HepG2 (cell line): Measurements from ENCODE around the gene SS18L1. TPM values are rescaled to one million over a fixed set of nuclear protein-coding genes. Genes with fewer than 3 reads are reported as not detected.
A peak's percentile ranks its signal among the peaks of the same experiment; 100 is the strongest.

Source experiments
- ADNP ChIP-seq: sonication (generic); formaldehyde crosslinking; IDR thresholded peaks from 2 replicates; pipeline ENCODE4 v1.4.0; 2020; ENCODE audit warnings: missing genetic modification reagents
- ELF3 ChIP-seq: IDR thresholded peaks from 2 replicates; pipeline ENCODE4 v1.6.1; 2016; ENCODE audit warnings: missing genetic modification reagents, missing compliant biosample characterization
- FOXO1 ChIP-seq: sonication (generic); formaldehyde crosslinking; IDR thresholded peaks from 2 replicates; pipeline ENCODE4 v1.4.0; 2020; ENCODE audit warnings: missing genetic modification reagents
- FOXP4 ChIP-seq: sonication (generic); formaldehyde crosslinking; IDR thresholded peaks from 2 replicates; pipeline ENCODE4 v1.4.0; 2020; ENCODE audit warnings: missing genetic modification reagents
- GABPB1 ChIP-seq: IDR thresholded peaks from 2 replicates; pipeline ENCODE4 v1.6.1; 2016; ENCODE audit warnings: mild to moderate bottlenecking, missing genetic modification reagents, moderate library complexity, missing compliant biosample characterization
- GATAD1 ChIP-seq: IDR thresholded peaks from 2 replicates; pipeline ENCODE4 v1.6.1; 2016; ENCODE audit warnings: missing genetic modification reagents, missing compliant biosample characterization
- GATAD2A ChIP-seq: IDR thresholded peaks from 2 replicates; pipeline ENCODE4 v1.6.1; 2016
- HDAC2 ChIP-seq: sonication (generic); formaldehyde crosslinking; IDR thresholded peaks from 2 replicates; pipeline ENCODE4 v1.4.0; 2020; ENCODE audit warnings: missing genetic modification reagents
- HNF4A ChIP-seq: sonication (generic); formaldehyde crosslinking; IDR thresholded peaks from 2 replicates; pipeline ENCODE4 v1.4.0; 2020; ENCODE audit warnings: missing genetic modification reagents
- IKZF5 ChIP-seq: IDR thresholded peaks from 2 replicates; pipeline ENCODE4 v1.6.1; 2018; ENCODE audit warnings: missing genetic modification reagents, mild to moderate bottlenecking, missing compliant biosample characterization
- NFKBIZ ChIP-seq: IDR thresholded peaks from 2 replicates; pipeline ENCODE4 v1.6.1; 2018; ENCODE audit warnings: missing genetic modification reagents, missing compliant biosample characterization
- NR2F6 ChIP-seq, 2 experiments: IDR thresholded peaks; 2 replicates each; pipeline ENCODE4 v1.6.1; 2016; ENCODE audit warnings: antibody characterized with exemption in 1 of 2, mild to moderate bottlenecking in 1 of 2
- PHF21A ChIP-seq: sonication (generic); formaldehyde crosslinking; IDR thresholded peaks from 2 replicates; pipeline ENCODE4 v1.5.0; 2020; ENCODE audit warnings: mild to moderate bottlenecking, missing genetic modification reagents
- TEAD3 ChIP-seq: optimal IDR thresholded peaks from 2 replicates; pipeline ENCODE3; 2016; ENCODE audit warnings: borderline replicate concordance
- ZFX ChIP-seq: sonication (generic); formaldehyde crosslinking; IDR thresholded peaks from 2 replicates; pipeline ENCODE4 v1.4.0; 2020; ENCODE audit warnings: mild to moderate bottlenecking, low read depth, missing genetic modification reagents, moderate library complexity
- ZMYM4 ChIP-seq: sonication (generic); formaldehyde crosslinking; IDR thresholded peaks from 2 replicates; pipeline ENCODE4 v1.8.1; 2023; ENCODE audit warnings: mild to moderate bottlenecking, missing genetic modification reagents
- polyA plus RNA-seq, 8 experiments: library from polyadenylated mRNA; depleted of rRNA in 3 of 8; stranded (reverse) in 7 of 8; unstranded in 1 of 8; fragments of >200 nt; fragmentation: Illumina TruSeq in 4 of 8; extraction: Trizol in 4 of 8; gene quantifications; 2 replicates each; pipeline versions ENCODE4 v1.2.1 to v1.2.3, GENCODE V29; 2011 to 2016; ENCODE audit warnings: low read depth in 4 of 8, missing spikeins in 1 of 8, mixed read lengths in 1 of 8; ENCODE audit not compliant: insufficient read depth in 1 of 8
- total RNA-seq, 5 experiments: library from RNA; depleted of rRNA; stranded (reverse); fragments of >200 nt; fragmentation: Illumina TruSeq; extraction: Trizol; gene quantifications; 2 replicates each; pipeline ENCODE4 v1.2.3, GENCODE V29; 2016; ENCODE audit warnings: low read depth in 1 of 5
- TF ChIP-seq, protein P1 (sequence below): sonication (generic); formaldehyde crosslinking; IDR thresholded peaks from 2 replicates; pipeline ENCODE4 v1.4.0; 2020; ENCODE audit warnings: missing genetic modification reagents, borderline replicate concordance
- TF ChIP-seq, protein P2 (sequence below): sonication (generic); formaldehyde crosslinking; IDR thresholded peaks from 2 replicates; pipeline ENCODE4 v1.5.0; 2020; ENCODE audit warnings: mild to moderate bottlenecking, missing genetic modification reagents, borderline replicate concordance
- TF ChIP-seq, protein P3 (sequence below): sonication (generic); formaldehyde crosslinking; conservative IDR thresholded peaks from 2 replicates; pipeline ENCODE4 v1.8.0; 2022; ENCODE audit warnings: mild to moderate bottlenecking, moderate library complexity, missing genetic modification reagents

Gene SS18L1
- total and polyA plus RNA-seq, 2 of the 13 experiments (the other 11 are each of a cell fraction or from before 2014, with no cell fraction given) = 17.8 to 27.6 TPM

DNA sequence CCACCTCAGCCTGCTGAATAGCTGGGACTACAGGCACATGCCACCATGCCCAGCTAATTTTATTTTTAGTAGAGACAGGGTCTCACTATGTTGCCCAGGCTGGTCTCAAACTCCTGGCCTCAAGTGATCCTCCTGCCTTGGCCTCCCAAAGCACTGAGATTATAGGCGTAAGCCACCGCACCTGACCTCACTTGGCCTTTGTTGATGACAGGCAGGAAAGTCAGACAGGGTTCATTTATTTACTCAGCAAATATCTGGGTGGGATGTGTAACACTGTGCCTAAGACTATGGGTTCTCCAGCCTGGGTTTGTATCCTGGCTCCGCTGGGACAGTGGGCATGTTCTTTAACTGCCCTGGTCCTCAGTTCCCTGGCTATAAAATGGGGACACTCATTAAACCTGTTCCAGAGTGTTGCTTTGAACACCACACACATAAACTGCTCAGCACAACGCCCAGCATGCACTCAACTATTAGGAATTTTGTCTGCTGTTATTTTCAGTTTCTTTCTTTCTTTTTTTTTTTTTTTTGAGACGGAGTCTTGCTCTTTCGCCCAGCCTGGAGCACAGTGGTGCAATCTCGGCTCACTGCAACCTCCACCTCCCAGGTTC lies 27.7 kb upstream of the SS18L1 start (continued):
- TF ChIP-seq GABPB1 = 0 out of 2 replicates have a peak, but pooled peaks have one; percentile 25
- TF ChIP-seq, protein P1, sequence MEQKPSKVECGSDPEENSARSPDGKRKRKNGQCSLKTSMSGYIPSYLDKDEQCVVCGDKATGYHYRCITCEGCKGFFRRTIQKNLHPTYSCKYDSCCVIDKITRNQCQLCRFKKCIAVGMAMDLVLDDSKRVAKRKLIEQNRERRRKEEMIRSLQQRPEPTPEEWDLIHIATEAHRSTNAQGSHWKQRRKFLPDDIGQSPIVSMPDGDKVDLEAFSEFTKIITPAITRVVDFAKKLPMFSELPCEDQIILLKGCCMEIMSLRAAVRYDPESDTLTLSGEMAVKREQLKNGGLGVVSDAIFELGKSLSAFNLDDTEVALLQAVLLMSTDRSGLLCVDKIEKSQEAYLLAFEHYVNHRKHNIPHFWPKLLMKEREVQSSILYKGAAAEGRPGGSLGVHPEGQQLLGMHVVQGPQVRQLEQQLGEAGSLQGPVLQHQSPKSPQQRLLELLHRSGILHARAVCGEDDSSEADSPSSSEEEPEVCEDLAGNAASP (CRISPR knock-in tag) = peak; percentile 99
- peak; percentile 45; the same call in 1 of the 2 replicates for TF ChIP-seq IKZF5 (CRISPR knock-in tag)
- peak; percentile 84 for TF ChIP-seq ADNP (CRISPR knock-in tag)
- TF ChIP-seq, protein P2, sequence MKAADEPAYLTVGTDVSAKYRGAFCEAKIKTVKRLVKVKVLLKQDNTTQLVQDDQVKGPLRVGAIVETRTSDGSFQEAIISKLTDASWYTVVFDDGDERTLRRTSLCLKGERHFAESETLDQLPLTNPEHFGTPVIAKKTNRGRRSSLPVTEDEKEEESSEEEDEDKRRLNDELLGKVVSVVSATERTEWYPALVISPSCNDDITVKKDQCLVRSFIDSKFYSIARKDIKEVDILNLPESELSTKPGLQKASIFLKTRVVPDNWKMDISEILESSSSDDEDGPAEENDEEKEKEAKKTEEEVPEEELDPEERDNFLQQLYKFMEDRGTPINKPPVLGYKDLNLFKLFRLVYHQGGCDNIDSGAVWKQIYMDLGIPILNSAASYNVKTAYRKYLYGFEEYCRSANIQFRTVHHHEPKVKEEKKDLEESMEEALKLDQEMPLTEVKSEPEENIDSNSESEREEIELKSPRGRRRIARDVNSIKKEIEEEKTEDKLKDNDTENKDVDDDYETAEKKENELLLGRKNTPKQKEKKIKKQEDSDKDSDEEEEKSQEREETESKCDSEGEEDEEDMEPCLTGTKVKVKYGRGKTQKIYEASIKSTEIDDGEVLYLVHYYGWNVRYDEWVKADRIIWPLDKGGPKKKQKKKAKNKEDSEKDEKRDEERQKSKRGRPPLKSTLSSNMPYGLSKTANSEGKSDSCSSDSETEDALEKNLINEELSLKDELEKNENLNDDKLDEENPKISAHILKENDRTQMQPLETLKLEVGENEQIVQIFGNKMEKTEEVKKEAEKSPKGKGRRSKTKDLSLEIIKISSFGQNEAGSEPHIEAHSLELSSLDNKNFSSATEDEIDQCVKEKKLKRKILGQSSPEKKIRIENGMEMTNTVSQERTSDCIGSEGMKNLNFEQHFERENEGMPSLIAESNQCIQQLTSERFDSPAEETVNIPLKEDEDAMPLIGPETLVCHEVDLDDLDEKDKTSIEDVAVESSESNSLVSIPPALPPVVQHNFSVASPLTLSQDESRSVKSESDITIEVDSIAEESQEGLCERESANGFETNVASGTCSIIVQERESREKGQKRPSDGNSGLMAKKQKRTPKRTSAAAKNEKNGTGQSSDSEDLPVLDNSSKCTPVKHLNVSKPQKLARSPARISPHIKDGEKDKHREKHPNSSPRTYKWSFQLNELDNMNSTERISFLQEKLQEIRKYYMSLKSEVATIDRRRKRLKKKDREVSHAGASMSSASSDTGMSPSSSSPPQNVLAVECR (CRISPR knock-in tag) = peak; percentile 38; the same call in 1 of the 2 replicates
- peak; percentile 65 for TF ChIP-seq FOXO1 (CRISPR knock-in tag)
- peak; percentile 54; the same call in 1 of the 2 replicates for TF ChIP-seq FOXP4
- TF ChIP-seq, protein P3, sequence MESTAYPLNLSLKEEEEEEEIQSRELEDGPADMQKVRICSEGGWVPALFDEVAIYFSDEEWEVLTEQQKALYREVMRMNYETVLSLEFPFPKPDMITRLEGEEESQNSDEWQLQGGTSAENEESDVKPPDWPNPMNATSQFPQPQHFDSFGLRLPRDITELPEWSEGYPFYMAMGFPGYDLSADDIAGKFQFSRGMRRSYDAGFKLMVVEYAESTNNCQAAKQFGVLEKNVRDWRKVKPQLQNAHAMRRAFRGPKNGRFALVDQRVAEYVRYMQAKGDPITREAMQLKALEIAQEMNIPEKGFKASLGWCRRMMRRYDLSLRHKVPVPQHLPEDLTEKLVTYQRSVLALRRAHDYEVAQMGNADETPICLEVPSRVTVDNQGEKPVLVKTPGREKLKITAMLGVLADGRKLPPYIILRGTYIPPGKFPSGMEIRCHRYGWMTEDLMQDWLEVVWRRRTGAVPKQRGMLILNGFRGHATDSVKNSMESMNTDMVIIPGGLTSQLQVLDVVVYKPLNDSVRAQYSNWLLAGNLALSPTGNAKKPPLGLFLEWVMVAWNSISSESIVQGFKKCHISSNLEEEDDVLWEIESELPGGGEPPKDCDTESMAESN = 0 out of 2 replicates have a peak, but pooled peaks have one; percentile 19
- TF ChIP-seq HDAC2 (CRISPR knock-in tag) = peak; percentile 51; the same call in 1 of the 2 replicates
- TF ChIP-seq HNF4A (CRISPR knock-in tag) = 0 out of 2 replicates have a peak, but pooled peaks have one; percentile 22
- TF ChIP-seq TEAD3 (CRISPR knock-in tag) = peak; percentile 60
- peak; percentile 15; the same call in 1 of the 2 replicates for TF ChIP-seq ZFX (CRISPR knock-in tag)
- peak; percentile 74 for TF ChIP-seq NR2F6 (IDR thresholded peaks at IDR 0.05)
- peak; percentile 86 for TF ChIP-seq NR2F6 (CRISPR knock-in tag; IDR thresholded peaks at IDR 0.05)
- TF ChIP-seq PHF21A = peak; percentile 61; the same call in 1 of the 2 replicates
- peak; percentile 70; the same call in 1 of the 2 replicates for TF ChIP-seq GATAD2A (CRISPR knock-in tag)
- TF ChIP-seq ZMYM4 (CRISPR knock-in tag) = peak; percentile 61
- TF ChIP-seq NFKBIZ (CRISPR knock-in tag) = 0 out of 2 replicates have a peak, but pooled peaks have one; percentile 33
- TF ChIP-seq GATAD1 (CRISPR knock-in tag) = peak; percentile 31; the same call in 1 of the 2 replicates
- 0 out of 2 replicates have a peak, but pooled peaks have one; percentile 31 for TF ChIP-seq ELF3
